Activated naive CD8-positive, alpha-beta T cell treated with anti-CD3 and anti-CD28 coated beads, Interleukin-2, amount 50 U/mL, for 24 hours (primary cell): ENCODE results near the gene LMAN2L.

ENCODE experiments used
- ATAC-seq: fragments of 150-1000 bp; cut with Tn5 transposase; one replicate; pipeline ENCODE4 v1.10.0; 2021
- DNase-seq: peaks from one replicate; pipeline ENCODE4 v3.0.0; 2021
- H3K27ac Mint-ChIP-seq: one replicate; pipeline ENCODE4 v1.8.0; 2021; ENCODE audit warnings: mild to moderate bottlenecking, mixed read lengths
- H3K27me3 Mint-ChIP-seq: one replicate; pipeline ENCODE4 v1.8.0; 2021; ENCODE audit warnings: mixed read lengths
- H3K36me3 Mint-ChIP-seq: one replicate; pipeline ENCODE4 v1.8.0; 2021; ENCODE audit warnings: low read depth, mixed read lengths
- H3K4me1 Mint-ChIP-seq: one replicate; pipeline ENCODE4 v1.8.0; 2021; ENCODE audit warnings: mixed read lengths
- H3K4me3 Mint-ChIP-seq: one replicate; pipeline ENCODE4 v1.8.0; 2021; ENCODE audit warnings: mild to moderate bottlenecking, moderate library complexity, mixed read lengths
- H3K9me3 Mint-ChIP-seq: one replicate; pipeline ENCODE4 v1.8.0; 2021; ENCODE audit warnings: mixed read lengths

LMAN2L gene

GRCh38 chr2:96690306-96691021 is 49.4 kb downstream of the LMAN2L start:
- H3K27ac Mint-ChIP-seq, result no peak overlapping the region
- no peaks in the 10 kb centered on the region for H3K9me3 Mint-ChIP-seq
- no peak overlapping the region for H3K4me3 Mint-ChIP-seq
- DNase-seq, result no peak
- ATAC-seq, result no peak
- H3K27me3 Mint-ChIP-seq, result no peaks in the 10 kb centered on the region
- no peaks in the 10 kb centered on the region for H3K36me3 Mint-ChIP-seq
- H3K4me1 Mint-ChIP-seq, result no peaks in the 10 kb centered on the region

- Mint-ChIP-seq H3K4me3 (no peak overlapping the region), H3K27ac (no peak overlapping the region), H3K36me3 (no peaks in the 10 kb centered on the region), H3K27me3 (no peaks in the 10 kb centered on the region), H3K4me1 (no peaks in the 10 kb centered on the region), H3K9me3 (no peaks in the 10 kb centered on the region)
- DNase-seq, result no peak
- no peak for ATAC-seq
Measured at GRCh38 chr2:96689431-96689991, 50.4 kb downstream of the LMAN2L start.

GRCh38 chr2:96688649-96689430 is 51.0 kb downstream of the LMAN2L start:
- H3K4me1 Mint-ChIP-seq, result no peaks in the 10 kb centered on the region
- no peaks in the 10 kb centered on the region for H3K27me3 Mint-ChIP-seq
- no peak overlapping the region for H3K27ac Mint-ChIP-seq
- no peaks in the 10 kb centered on the region for H3K36me3 Mint-ChIP-seq
- ATAC-seq (no peak), DNase-seq (no peak)
- H3K9me3 Mint-ChIP-seq, result no peaks in the 10 kb centered on the region
- H3K4me3 Mint-ChIP-seq, result no peak overlapping the region

GRCh38 chr2:96687711-96688640 is 51.9 kb downstream of the LMAN2L start:
- ATAC-seq, result no peak
- H3K9me3 Mint-ChIP-seq, result no peaks in the 10 kb centered on the region
- H3K4me1 Mint-ChIP-seq, result no peaks in the 10 kb centered on the region
- H3K4me3 Mint-ChIP-seq, result no peak overlapping the region
- H3K36me3 Mint-ChIP-seq, result no peaks in the 10 kb centered on the region
- no peak for DNase-seq
- no peaks in the 10 kb centered on the region for H3K27me3 Mint-ChIP-seq
- no peak overlapping the region for H3K27ac Mint-ChIP-seq

GRCh38 chr2:96687266-96687665 is 52.6 kb downstream of the LMAN2L start:
- H3K4me1 Mint-ChIP-seq, result no peaks in the 10 kb centered on the region
- H3K27me3 Mint-ChIP-seq, result no peaks in the 10 kb centered on the region
- H3K27ac Mint-ChIP-seq, result no peak overlapping the region
- no peaks in the 10 kb centered on the region for H3K9me3 Mint-ChIP-seq
- no peak overlapping the region for H3K4me3 Mint-ChIP-seq
- no peak for DNase-seq
- no peak for ATAC-seq
- no peaks in the 10 kb centered on the region for H3K36me3 Mint-ChIP-seq

- no peak for ATAC-seq
- no peak overlapping the region for H3K27ac Mint-ChIP-seq
- H3K36me3 Mint-ChIP-seq, result no peaks in the 10 kb centered on the region
- no peaks in the 10 kb centered on the region for H3K9me3 Mint-ChIP-seq
- no peaks in the 10 kb centered on the region for H3K4me1 Mint-ChIP-seq
- H3K27me3 Mint-ChIP-seq, result no peaks in the 10 kb centered on the region
- H3K4me3 Mint-ChIP-seq, result no peak overlapping the region
- DNase-seq, result no peak
Measured at GRCh38 chr2:96685577-96686459, 54.0 kb downstream of the LMAN2L start.

GRCh38 chr2:96684883-96685576 is 54.8 kb downstream of the LMAN2L start:
- H3K36me3 Mint-ChIP-seq, result no peaks in the 10 kb centered on the region
- ATAC-seq, result no peak
- no peak overlapping the region for H3K27ac Mint-ChIP-seq
- H3K27me3 Mint-ChIP-seq, result peaks cover 2% of the 10 kb centered on the region
- no peaks in the 10 kb centered on the region for H3K4me1 Mint-ChIP-seq
- DNase-seq, result no peak
- H3K9me3 Mint-ChIP-seq, result no peaks in the 10 kb centered on the region
- no peak overlapping the region for H3K4me3 Mint-ChIP-seq

- Mint-ChIP-seq H3K36me3 (no peaks in the 10 kb centered on the region), H3K27ac (no peak overlapping the region), H3K27me3 (peaks cover 2% of the 10 kb centered on the region), H3K4me3 (no peak overlapping the region), H3K9me3 (no peaks in the 10 kb centered on the region), H3K4me1 (no peaks in the 10 kb centered on the region)
- DNase-seq, result no peak
- no peak for ATAC-seq
Measured at GRCh38 chr2:96683972-96684820, 55.7 kb downstream of the LMAN2L start.

- Mint-ChIP-seq H3K27me3 (peaks cover 2% of the 10 kb centered on the region), H3K27ac (no peak overlapping the region), H3K4me3 (no peak overlapping the region), H3K36me3 (no peaks in the 10 kb centered on the region), H3K9me3 (no peaks in the 10 kb centered on the region), H3K4me1 (no peaks in the 10 kb centered on the region)
- DNase-seq, result no peak
- ATAC-seq, result no peak
Measured at GRCh38 chr2:96683307-96683706, 56.6 kb downstream of the LMAN2L start.

GRCh38 chr2:96681540-96681939 is 58.3 kb downstream of the LMAN2L start:
- no peaks in the 10 kb centered on the region for H3K9me3 Mint-ChIP-seq
- no peak overlapping the region for H3K27ac Mint-ChIP-seq
- DNase-seq (no peak), ATAC-seq (no peak)
- no peaks in the 10 kb centered on the region for H3K36me3 Mint-ChIP-seq
- no peaks in the 10 kb centered on the region for H3K4me1 Mint-ChIP-seq
- no peak overlapping the region for H3K4me3 Mint-ChIP-seq
- H3K27me3 Mint-ChIP-seq, result peaks cover 2% of the 10 kb centered on the region

- H3K36me3 Mint-ChIP-seq, result no peaks in the 10 kb centered on the region
- H3K4me3 Mint-ChIP-seq, result no peak overlapping the region
- no peak overlapping the region for H3K27ac Mint-ChIP-seq
Measured at GRCh38 chr2:96680561-96681141, 59.2 kb downstream of the LMAN2L start.

GRCh38 chr2:96679848-96680247 is 60.0 kb downstream of the LMAN2L start:
- Mint-ChIP-seq H3K4me3 (no peak overlapping the region), H3K27me3 (peaks cover 2% of the 10 kb centered on the region), H3K4me1 (no peaks in the 10 kb centered on the region), H3K27ac (no peak overlapping the region), H3K36me3 (no peaks in the 10 kb centered on the region), H3K9me3 (no peaks in the 10 kb centered on the region)
- DNase-seq (no peak), ATAC-seq (no peak)

More at GRCh38 chr2:96680561-96681141, 59.2 kb downstream of the LMAN2L start:
- no peak for ATAC-seq
- peaks cover 2% of the 10 kb centered on the region for H3K27me3 Mint-ChIP-seq
- DNase-seq, result no peak
- H3K4me1 Mint-ChIP-seq, result no peaks in the 10 kb centered on the region
- H3K9me3 Mint-ChIP-seq, result no peaks in the 10 kb centered on the region
